ENCODE measurements around the gene FLYWCH2.

GRCh38 chr16:2936436-2937011, 53.5 kb downstream of the FLYWCH2 start:
- TF ChIP-seq POLR2AphosphoS5 (IDR thresholded peaks at IDR 0.05; ENCODE audit: insufficient read depth, low read depth, low read length) (no peak), POLR2A (IDR thresholded peaks at IDR 0.05; ENCODE audit: low read depth, low read length) (no peak), MAX (IDR thresholded peaks at IDR 0.05; ENCODE audit: insufficient read depth, insufficient read length) (no peak), CTCF (IDR thresholded peaks at IDR 0.05; ENCODE audit: extremely low read depth in 1 of 2, insufficient read depth in 1 of 2, low read depth in 1 of 2, low read length in 2 of 2) (no peak), EZH2 (IDR thresholded peaks at IDR 0.05; ENCODE audit: borderline replicate concordance, low read depth, low read length, severe bottlenecking) (no peak), FOS (IDR thresholded peaks at IDR 0.05; ENCODE audit: borderline replicate concordance, insufficient read depth, low read length) (no peak), GATA2 (IDR thresholded peaks at IDR 0.05; ENCODE audit: insufficient read depth, insufficient read length, low read depth, low read length) (no peak), JUN (IDR thresholded peaks at IDR 0.05; ENCODE audit: borderline replicate concordance, insufficient read depth, insufficient read length, low read depth) (no peak)

Measured in endothelial cell of umbilical vein (primary cell).